B cell (primary cell): ENCODE measurements around the gene SLC23A3. TPM values are rescaled to one million over a fixed set of nuclear protein-coding genes. Genes with fewer than 3 reads are reported as not detected.

Experiments
- ATAC-seq: fragments of 200-7000 bp; cut with Tn5 transposase; one replicate; pipeline ENCODE4 v1.10.0; 2021; ENCODE audit warnings: low read depth, mild to moderate bottlenecking, moderate number of reproducible peaks, moderate library complexity
- CTCF ChIA-PET: fragments of 350-600 bp; sonication (Branson Sonifier 250); formaldehyde crosslinking; loops from one replicate; lab custom pipeline; 2021; ENCODE audit warnings: antibody characterized with exemption, inconsistent platforms; lab: Charles Lee
- POLR2A ChIA-PET: fragments of 350-600 bp; sonication (Branson Sonifier 250); formaldehyde crosslinking; loops from one replicate; lab custom pipeline; 2021; ENCODE audit warnings: antibody characterized with exemption; lab: Charles Lee
- DNase-seq: peaks from one replicate; pipeline ENCODE4 v3.0.0; 2013
- H2AFZ ChIP-seq: 2 replicates; pipeline ENCODE4 v1.6.1; 2012; ENCODE audit warnings: mild to moderate bottlenecking, low read depth, low read length; ENCODE audit not compliant: insufficient read depth, poor library complexity, severe bottlenecking
- H3K27ac ChIP-seq, 2 donors: 1 replicate in 1 of 2; 2 replicates in 1 of 2; pipeline ENCODE4 v1.5.1; 2012 to 2013; ENCODE audit warnings: low read length in 2 of 2, mild to moderate bottlenecking in 2 of 2, moderate library complexity in 1 of 2
- H3K27me3 ChIP-seq, 4 experiments: fragments of 200-600 bp in 1 of 4; sonication (generic) in 1 of 4; replicated peaks in 1 of 4; 1 replicate in 2 of 4; 2 replicates in 2 of 4; pipeline versions ENCODE4 v1.6.1 to v1.7.0; 2013 to 2016; ENCODE audit warnings: low read length in 3 of 4, mild to moderate bottlenecking in 2 of 4, mixed read lengths in 1 of 4, moderate library complexity in 1 of 4; ENCODE audit not compliant: insufficient read depth in 4 of 4, control insufficient read depth in 3 of 4; ENCODE audit errors: control extremely low read depth in 1 of 4
- H3K36me3 ChIP-seq, 2 experiments: replicated peaks in 1 of 2; 1 replicate in 1 of 2; 2 replicates in 1 of 2; pipeline versions ENCODE4 v1.6.1 to v1.7.1; 2013; ENCODE audit warnings: low read length in 1 of 2; ENCODE audit not compliant: insufficient read depth in 2 of 2, control insufficient read depth in 1 of 2; ENCODE audit errors: control extremely low read depth in 1 of 2, extremely low read depth in 1 of 2
- H3K4me1 ChIP-seq, 2 donors: fragments of 200-600 bp in 1 of 2; sonication (generic) in 1 of 2; 1 replicate in 1 of 2; 2 replicates in 1 of 2; pipeline versions ENCODE4 v1.5.1 to v1.6.1; 2013 to 2017; ENCODE audit warnings: low read length in 2 of 2; ENCODE audit not compliant: control insufficient read depth in 2 of 2, insufficient read depth in 2 of 2
- H3K4me2 ChIP-seq: replicated peaks from 2 replicates; pipeline ENCODE3; 2012; ENCODE audit warnings: mild to moderate bottlenecking, low read depth, low read length; ENCODE audit not compliant: poor library complexity, severe bottlenecking
- H3K4me3 ChIP-seq, 5 experiments: fragments of 200-600 bp in 1 of 5; sonication (generic) in 1 of 5; 1 replicate in 3 of 5; 2 replicates in 2 of 5; pipeline versions ENCODE4 v1.5.1 to v1.7.0; 2011 to 2016; ENCODE audit warnings: low read length in 4 of 5, mild to moderate bottlenecking in 4 of 5, low read depth in 2 of 5, control low read depth in 1 of 5, moderate library complexity in 1 of 5; ENCODE audit not compliant: insufficient read depth in 1 of 5; ENCODE audit errors: control extremely low read depth in 1 of 5, extremely low read depth in 1 of 5
- H3K79me2 ChIP-seq: fragments of 200-600 bp; sonication (generic); one replicate; pipeline ENCODE4 v1.6.0; 2016; ENCODE audit warnings: low read length; ENCODE audit not compliant: control insufficient read depth, insufficient read depth
- H3K9ac ChIP-seq: fragments of 200-600 bp; sonication (generic); 2 replicates; pipeline ENCODE4 v1.6.1; 2017; ENCODE audit warnings: mild to moderate bottlenecking, low read length, moderate library complexity
- H3K9me3 ChIP-seq, 3 donors: one replicate each; pipeline versions ENCODE4 v1.6.1 to v1.7.1; 2013; ENCODE audit warnings: low read length in 2 of 3; ENCODE audit not compliant: control insufficient read depth in 2 of 3, insufficient read depth in 1 of 3; ENCODE audit errors: control extremely low read depth in 1 of 3
- H4K20me1 ChIP-seq: 2 replicates; pipeline ENCODE4 v1.6.0; 2012; ENCODE audit warnings: mild to moderate bottlenecking, low read length; ENCODE audit not compliant: insufficient read depth, control insufficient read depth, poor library complexity, severe bottlenecking
- H3K27ac Mint-ChIP-seq: one replicate; pipeline ENCODE4 v1.8.0; 2021; ENCODE audit warnings: mixed read lengths
- H3K27me3 Mint-ChIP-seq: one replicate; pipeline ENCODE4 v1.8.0; 2021; ENCODE audit warnings: mixed read lengths
- H3K4me1 Mint-ChIP-seq: one replicate; pipeline ENCODE4 v1.8.0; 2021; ENCODE audit warnings: mixed read lengths
- H3K4me3 Mint-ChIP-seq: one replicate; pipeline ENCODE4 v1.8.0; 2021; ENCODE audit warnings: mixed read lengths
- H3K9me3 Mint-ChIP-seq: one replicate; pipeline ENCODE4 v1.8.0; 2022; ENCODE audit warnings: mixed read lengths; ENCODE audit not compliant: insufficient read depth
- CTCF ChIP-seq: fragments of 200-600 bp; IDR thresholded peaks from one replicate; pipeline ENCODE4 v1.8.0; 2022; ENCODE audit warnings: antibody characterized with exemption, mild to moderate bottlenecking
- EZH2 ChIP-seq: IDR thresholded peaks from 2 replicates; pipeline ENCODE4 v1.6.1; 2012; ENCODE audit warnings: borderline replicate concordance, low read depth, mild to moderate bottlenecking, moderate library complexity, low read length; ENCODE audit not compliant: insufficient read depth, poor library complexity, severe bottlenecking
- WGBS: methylation state at CpG from one replicate; pipeline ENCODE4 v1.1.5; 2013; ENCODE audit warnings: missing lambda C conversion rate; ENCODE audit not compliant: insufficient coverage; 5-methylcytosine and 5-hydroxymethylcytosine counted together
- intact Hi-C: fragments of 100-400 bp; cut with micrococcal nuclease; formaldehyde crosslinking; loops from one replicate; pipeline ENCODE4 v1.10.0; 2022
- polyA plus RNA-seq: library from polyadenylated mRNA; depleted of rRNA; stranded (reverse); fragments of >200 nt; gene quantifications from 2 replicates; pipeline ENCODE4 v1.2.3, GENCODE V29; 2012
- total RNA-seq, 2 donors: library from RNA; stranded (reverse); fragments of 120-200 nt in 1 of 2; gene quantifications; 1 replicate in 1 of 2; 2 replicates in 1 of 2; pipeline versions ENCODE4 v1.2.3 to v1.2.4, GENCODE V29; 2013 to 2022

The SLC23A3 gene
- total and polyA plus RNA-seq, 2 donors (not counting 1 experiment from before 2014, with no cell fraction given): 2.4 to 15.2 TPM

- ATAC-seq: peak; percentile 86
- Mint-ChIP-seq H3K4me3 (peak within 1 kb of the TSS; percentile 98), H3K4me1 (peaks cover 21% of the 10 kb centered on the region), H3K27me3 (no peaks in the 10 kb centered on the region), H3K27ac (peak within 1 kb of the TSS; percentile 97), H3K9me3 (no peaks in the 10 kb centered on the region)
- Histone ChIP-seq H3K4me2 (peak within 1 kb of the TSS; percentile 75), H3K79me2 (peaks cover 14% of the 10 kb centered on the region), H3K4me1 (peaks cover 9 to 13% of the 10 kb centered on the region in 2 donors), H3K9ac (peak within 1 kb of the TSS; percentile 72), H3K36me3 (peaks cover 0 to 18% of the 10 kb centered on the region in 2 experiments), H3K27me3 (no peaks in the 10 kb centered on the region), H3K27ac (peak within 1 kb of the TSS; percentile 56 to 63), H2AFZ (peak within 1 kb of the TSS; percentile 88), H4K20me1 (no peaks in the 10 kb centered on the region), H3K9me3 (no peaks in the 10 kb centered on the region), H3K4me3 (peak within 1 kb of the TSS; percentile 39 to 84 (median 72))
- under 1% methylated on average over 62 of the region's 70 CpGs for WGBS
- TF ChIP-seq EZH2: no peak
- peak; percentile 97 for TF ChIP-seq CTCF
- intact Hi-C loops: loop anchor here (1.0 to 5.0 kb wide), 16 partner anchors 16 to 593 kb away; partner anchors contain the start of genes ABCB6, ANKZF1, ATG9A and CHPF
- POLR2A ChIA-PET: interaction anchor here (0.7 to 2.4 kb wide), 4 partner anchors 16 to 135 kb away, joined by 5 to 8 read pairs (median 6); partner anchors contain the start of genes CNPPD1 and DNAJB2
- peak; percentile 98 for DNase-seq
- CTCF ChIA-PET: interaction anchor here (0.7 to 5.6 kb wide), 24 partner anchors 11 to 282 kb away, joined by 3 to 69 read pairs (median 6); partner anchors contain the start of genes CNPPD1, DNPEP and ZFAND2B
Measured at GRCh38 chr2:219160186-219161017, 9.4 kb downstream of the SLC23A3 start, which contains the start of gene NHEJ1. NHEJ1 (minus strand) TSS chr2:219160815; CDS start chr2:219158362, 2,453 bp downstream.
